ENCODE results near the gene KIAA0040. TPM values are rescaled to one million over a fixed set of nuclear protein-coding genes. Genes with fewer than 3 reads are reported as not detected.
A peak's percentile ranks its signal among the peaks of the same experiment; 100 is the strongest.

Gene KIAA0040
- total and polyA plus RNA-seq, 11 donors, result 4.8 to 45.3 (median 12.9) TPM

DNA sequence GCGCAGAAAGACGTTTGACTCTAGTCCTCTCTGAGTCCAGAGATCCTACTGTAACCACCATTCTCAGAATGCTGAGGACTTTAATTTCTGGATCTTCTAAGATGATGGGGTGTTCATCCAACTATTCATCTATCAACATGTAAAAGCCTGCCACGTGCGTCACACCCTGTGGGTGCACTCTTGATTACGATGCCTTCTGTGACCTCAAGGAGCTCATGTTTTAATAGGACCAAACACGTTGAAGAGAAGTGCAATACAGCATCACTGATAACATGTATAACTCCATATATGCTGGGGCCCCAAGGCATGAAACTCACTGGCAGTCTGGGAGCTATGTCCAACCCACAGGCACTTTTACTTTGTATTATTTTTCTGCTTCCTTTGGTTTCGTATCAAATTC is 19.0 kb downstream of the KIAA0040 start:
- ATAC-seq (no peak), DNase-seq (no peak)
- Histone ChIP-seq H3K9me3 (no peaks in the 10 kb centered on the region), H3K27me3 (no peaks in the 10 kb centered on the region), H3K4me1 (peaks cover 0 to 25% (median 12%) of the 10 kb centered on the region in 12 donors), H3K27ac (no peak overlapping the region), H3K36me3 (peaks cover 0 to 67% (median 36%) of the 10 kb centered on the region in 9 donors), H3K4me3 (no peak overlapping the region)
- TF ChIP-seq POLR2A (IDR thresholded peaks at IDR 0.05), result no peak
- TF ChIP-seq, protein P1, sequence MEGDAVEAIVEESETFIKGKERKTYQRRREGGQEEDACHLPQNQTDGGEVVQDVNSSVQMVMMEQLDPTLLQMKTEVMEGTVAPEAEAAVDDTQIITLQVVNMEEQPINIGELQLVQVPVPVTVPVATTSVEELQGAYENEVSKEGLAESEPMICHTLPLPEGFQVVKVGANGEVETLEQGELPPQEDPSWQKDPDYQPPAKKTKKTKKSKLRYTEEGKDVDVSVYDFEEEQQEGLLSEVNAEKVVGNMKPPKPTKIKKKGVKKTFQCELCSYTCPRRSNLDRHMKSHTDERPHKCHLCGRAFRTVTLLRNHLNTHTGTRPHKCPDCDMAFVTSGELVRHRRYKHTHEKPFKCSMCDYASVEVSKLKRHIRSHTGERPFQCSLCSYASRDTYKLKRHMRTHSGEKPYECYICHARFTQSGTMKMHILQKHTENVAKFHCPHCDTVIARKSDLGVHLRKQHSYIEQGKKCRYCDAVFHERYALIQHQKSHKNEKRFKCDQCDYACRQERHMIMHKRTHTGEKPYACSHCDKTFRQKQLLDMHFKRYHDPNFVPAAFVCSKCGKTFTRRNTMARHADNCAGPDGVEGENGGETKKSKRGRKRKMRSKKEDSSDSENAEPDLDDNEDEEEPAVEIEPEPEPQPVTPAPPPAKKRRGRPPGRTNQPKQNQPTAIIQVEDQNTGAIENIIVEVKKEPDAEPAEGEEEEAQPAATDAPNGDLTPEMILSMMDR (IDR thresholded peaks at IDR 0.05), result no peak
- 85 to 90% (median 88%) methylated on average over 7 of the region's 7 CpGs for WGBS, 4 donors
- intact Hi-C loops (cut with DNase I), result no loop called here

DNA sequence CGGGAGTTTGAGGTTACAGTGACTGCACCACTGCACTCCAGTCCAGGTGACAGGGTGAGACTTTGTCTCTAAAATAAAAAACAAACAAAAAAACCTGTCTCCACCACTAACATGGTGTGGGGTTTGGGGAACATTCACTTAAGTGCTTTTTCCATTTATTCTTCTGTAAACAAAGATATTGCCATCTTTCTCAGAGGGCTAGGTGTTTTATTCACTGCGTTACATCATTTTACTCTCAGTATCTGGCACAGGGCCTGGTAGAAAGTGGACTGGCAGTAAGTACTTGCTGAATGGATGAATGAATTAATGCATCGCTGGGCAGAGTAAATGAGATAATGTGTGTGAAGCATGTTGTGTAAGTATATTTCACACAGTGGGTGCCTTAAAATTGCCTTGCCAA is 20.1 kb downstream of the KIAA0040 start:
- ATAC-seq, result no peak
- H3K27me3 ChIP-seq, result no peaks in the 10 kb centered on the region
- intact Hi-C loops (cut with DNase I), result no loop called here
- no peaks in the 10 kb centered on the region for H3K9me3 ChIP-seq
- no peak for DNase-seq
- peaks cover 0 to 25% (median 12%) of the 10 kb centered on the region in 12 donors for H3K4me1 ChIP-seq
- 93 to 98% (median 94%) methylated on average over 3 of the region's 3 CpGs for WGBS, 4 donors
- peaks cover 0 to 60% (median 37%) of the 10 kb centered on the region in 9 donors for H3K36me3 ChIP-seq
- TF ChIP-seq POLR2A (IDR thresholded peaks at IDR 0.05), result no peak
- TF ChIP-seq, protein P1 (IDR thresholded peaks at IDR 0.05), result no peak
- no peak overlapping the region for H3K27ac ChIP-seq
- H3K4me3 ChIP-seq, result no peak overlapping the region

DNA sequence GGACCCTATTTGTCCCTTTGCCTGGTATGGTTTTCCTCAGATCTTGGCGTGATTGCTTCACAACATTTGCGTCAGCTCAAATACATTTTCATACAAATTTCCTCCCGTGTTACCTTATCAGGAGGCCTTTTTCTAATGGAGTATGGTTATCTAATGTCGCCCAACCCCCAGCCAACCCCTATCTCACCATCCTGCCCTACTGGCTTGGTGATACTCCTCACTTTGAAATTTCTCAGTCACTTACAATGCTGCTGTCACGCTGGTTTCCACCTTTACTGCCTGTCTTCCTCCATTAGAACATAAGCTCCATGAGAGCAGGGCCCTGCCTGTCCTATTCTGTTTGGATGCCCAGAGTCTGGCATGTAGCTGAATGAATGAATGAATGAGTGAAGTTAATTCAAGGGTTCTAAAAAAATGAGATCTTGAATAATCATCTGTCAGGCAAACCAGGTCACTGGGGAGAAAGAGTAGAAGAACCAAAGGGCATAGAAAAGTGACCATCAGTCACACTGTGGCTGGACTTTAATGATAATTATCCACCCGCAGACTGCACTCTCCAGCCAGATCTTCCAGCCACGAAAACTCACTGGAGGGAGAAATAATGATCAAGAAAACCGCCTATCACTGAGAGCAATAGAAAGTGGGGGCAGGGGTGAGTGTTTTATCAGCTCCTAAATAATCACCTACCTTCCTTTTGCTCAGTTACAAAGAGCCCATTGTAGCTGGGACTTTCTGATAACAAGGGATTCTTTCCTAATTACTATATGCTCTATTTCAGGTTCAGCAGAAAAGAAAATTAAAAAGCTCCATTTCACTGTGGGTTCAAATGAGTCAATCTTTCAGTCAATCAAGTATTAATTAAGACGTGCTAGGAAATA is 21.3 kb downstream of the KIAA0040 start:
- Histone ChIP-seq H3K27me3 (no peaks in the 10 kb centered on the region), H3K4me1 (peaks cover 0 to 25% (median 12%) of the 10 kb centered on the region in 12 donors), H3K9me3 (no peaks in the 10 kb centered on the region), H3K27ac (no peak overlapping the region), H3K36me3 (peaks cover 0 to 57% (median 38%) of the 10 kb centered on the region in 9 donors), H3K4me3 (no peak overlapping the region)
- 85 to 87% (median 86%) methylated on average over 9 of the region's 9 CpGs for WGBS, 4 donors
- intact Hi-C loops (cut with DNase I), result no loop called here
- ATAC-seq (no peak), DNase-seq (no peak)
- TF ChIP-seq POLR2A (IDR thresholded peaks at IDR 0.05), result no peak
- TF ChIP-seq, protein P1 (IDR thresholded peaks at IDR 0.05), result no peak

DNA sequence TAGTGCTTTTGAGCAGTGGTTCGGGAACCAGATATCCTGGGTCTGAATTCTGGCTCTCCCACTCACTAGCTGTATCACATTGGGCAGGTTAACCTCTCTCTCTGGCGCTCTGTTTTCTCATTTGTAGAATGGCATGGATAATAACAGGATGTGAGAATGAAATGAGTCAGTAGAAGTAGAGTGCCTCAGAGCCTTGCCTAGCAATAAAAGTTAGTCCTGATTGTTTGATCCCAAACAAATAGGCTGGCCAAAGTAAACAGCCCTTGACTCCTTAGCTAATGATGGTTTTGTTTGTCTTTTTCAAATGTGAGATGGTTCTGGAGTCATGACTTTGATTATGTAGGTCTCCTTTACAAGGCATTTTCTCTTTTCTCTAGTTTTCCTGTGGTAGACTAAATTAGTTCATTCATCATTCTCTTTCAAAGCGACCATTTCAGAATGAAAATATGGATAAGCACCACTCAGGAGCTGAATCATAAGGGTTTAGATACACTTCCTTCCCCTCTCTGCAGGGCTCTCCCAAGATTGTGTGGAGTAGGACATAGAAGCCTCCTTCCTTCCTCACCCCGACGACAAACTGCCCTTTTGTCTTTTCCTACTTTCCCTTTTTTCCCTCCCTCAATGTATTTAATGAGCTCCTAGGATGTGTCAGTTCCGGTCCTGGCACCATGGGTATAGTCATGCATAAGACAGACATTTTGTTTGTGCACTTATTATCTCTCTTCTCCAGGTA is 23.1 kb downstream of the KIAA0040 start:
- H3K27ac ChIP-seq, result peak overlapping the region in 1 of 12 donors; percentile 6

More for the DNA sequence above, 23.1 kb downstream of the KIAA0040 start:
- Histone ChIP-seq H3K27me3 (no peaks in the 10 kb centered on the region), H3K4me1 (peaks cover 0 to 19% (median 10%) of the 10 kb centered on the region in 12 donors), H3K36me3 (peaks cover 0 to 64% (median 42%) of the 10 kb centered on the region in 9 donors), H3K4me3 (no peak overlapping the region), H3K9me3 (no peaks in the 10 kb centered on the region)
- 77 to 82% (median 79%) methylated on average over 6 of the region's 6 CpGs for WGBS, 4 donors
- intact Hi-C loops (cut with DNase I), result no loop called here
- ATAC-seq, result peak in 1 of 4 donors; percentile 46
- DNase-seq, result no peak
- TF ChIP-seq, protein P1 (IDR thresholded peaks at IDR 0.05), result no peak
- no peak for TF ChIP-seq POLR2A (IDR thresholded peaks at IDR 0.05)
